IMR-90 (cell line): ENCODE results near the gene KLF17. TPM values are rescaled to one million over a fixed set of nuclear protein-coding genes. Genes with fewer than 3 reads are reported as not detected.
A peak's percentile ranks its signal among the peaks of the same experiment; 100 is the strongest.

Experiments used
- ATAC-seq: fragments of 200-7000 bp; cut with Tn5 transposase; 2 replicates; pipeline ENCODE4 v1.9.1; 2020; ENCODE audit warnings: low read depth, mild to moderate bottlenecking, moderate library complexity
- BruUV-seq: library from RNA; stranded (reverse); fragments of 400-500 nt; replicated peaks from 2 replicates; lab custom pipeline; 2021; lab: Mats Ljungman, UMichigan
- CTCF ChIA-PET: fragments of 300-600 bp; formaldehyde crosslinking; extraction: SDS; loops from one replicate; lab custom pipeline; 2021; ENCODE audit warnings: antibody characterized with exemption; lab: Yijun Ruan, JAX
- POLR2A ChIA-PET: fragments of 300-600 bp; sonication (Branson Sonifier 250); formaldehyde crosslinking; loops from one replicate; lab custom pipeline; 2022; ENCODE audit warnings: antibody characterized with exemption; ENCODE audit not compliant: unreplicated experiment; lab: Charles Lee
- DNase-seq: peaks from one replicate; pipeline ENCODE4 v3.0.0; 2013
- H2AFZ ChIP-seq: replicated peaks from 2 replicates; pipeline ENCODE3; 2013; ENCODE audit warnings: low read length, mild to moderate bottlenecking; ENCODE audit not compliant: poor library complexity
- H2AK5ac ChIP-seq: 2 replicates; pipeline ENCODE4 v1.6.1; 2013; ENCODE audit warnings: low read depth, low read length, inconsistent platforms
- H2AK9ac ChIP-seq: replicated peaks from 2 replicates; pipeline ENCODE3; 2013; ENCODE audit warnings: mild to moderate bottlenecking, low read depth, low read length, moderate library complexity; ENCODE audit not compliant: poor library complexity
- H2BK120ac ChIP-seq: 2 replicates; pipeline ENCODE4 v1.6.1; 2013; ENCODE audit warnings: low read depth, low read length, inconsistent platforms
- H2BK15ac ChIP-seq: 3 replicates; pipeline ENCODE4 v1.6.1; 2013; ENCODE audit warnings: low read depth, low read length, inconsistent platforms
- H2BK20ac ChIP-seq: 2 replicates; pipeline ENCODE4 v1.6.1; 2013; ENCODE audit warnings: low read depth, mild to moderate bottlenecking, inconsistent platforms, low read length, moderate library complexity
- H2BK5ac ChIP-seq: 2 replicates; pipeline ENCODE4 v1.6.1; 2013; ENCODE audit warnings: mild to moderate bottlenecking, low read depth, low read length, inconsistent platforms; ENCODE audit not compliant: poor library complexity, severe bottlenecking
- H3K14ac ChIP-seq: replicated peaks from 2 replicates; pipeline ENCODE4 v1.6.1; 2013; ENCODE audit warnings: low read depth, low read length, inconsistent platforms
- H3K18ac ChIP-seq: 2 replicates; pipeline ENCODE4 v1.6.1; 2013; ENCODE audit warnings: low read depth, low read length, control low read depth
- H3K23ac ChIP-seq: 2 replicates; pipeline ENCODE4 v1.6.1; 2013; ENCODE audit warnings: low read depth, low read length, inconsistent platforms
- H3K27ac ChIP-seq: 2 replicates; pipeline ENCODE4 v1.5.1; 2013; ENCODE audit warnings: mild to moderate bottlenecking, control low read depth, low read length; ENCODE audit not compliant: insufficient read depth
- H3K27me3 ChIP-seq: 2 replicates; pipeline ENCODE4 v1.6.1; 2013; ENCODE audit warnings: low read length; ENCODE audit not compliant: control insufficient read depth, insufficient read depth
- H3K36me3 ChIP-seq: 2 replicates; pipeline ENCODE4 v1.6.1; 2013; ENCODE audit warnings: low read length, mixed read lengths; ENCODE audit not compliant: control insufficient read depth, insufficient read depth
- H3K4ac ChIP-seq: 2 replicates; pipeline ENCODE4 v1.6.1; 2013; ENCODE audit warnings: low read depth, low read length, inconsistent platforms
- H3K4me1 ChIP-seq: 2 replicates; pipeline ENCODE4 v1.6.1; 2013; ENCODE audit warnings: low read length, mixed read lengths; ENCODE audit not compliant: control insufficient read depth, insufficient read depth
- H3K4me2 ChIP-seq: 2 replicates; pipeline ENCODE4 v1.6.1; 2013; ENCODE audit warnings: low read depth, mild to moderate bottlenecking, control low read depth, low read length, moderate library complexity
- H3K4me3 ChIP-seq: 2 replicates; pipeline ENCODE4 v1.5.1; 2013; ENCODE audit warnings: low read depth, mild to moderate bottlenecking, control low read depth, low read length, moderate library complexity; ENCODE audit not compliant: insufficient read depth
- H3K56ac ChIP-seq: 2 replicates; pipeline ENCODE4 v1.6.1; 2013; ENCODE audit warnings: low read length, inconsistent platforms; ENCODE audit not compliant: insufficient read depth; ENCODE audit errors: extremely low read depth
- H3K79me1 ChIP-seq, 2 experiments: 2 replicates each; pipeline ENCODE4 v1.6.1; 2013; ENCODE audit warnings: low read length in 2 of 2, inconsistent platforms in 1 of 2, low read depth in 1 of 2
- H3K9ac ChIP-seq: 2 replicates; pipeline ENCODE4 v1.6.1; 2013; ENCODE audit warnings: low read depth, low read length, control low read depth
- H3K9me1 ChIP-seq: 2 replicates; pipeline ENCODE4 v1.6.1; 2013; ENCODE audit warnings: low read length, inconsistent platforms; ENCODE audit not compliant: insufficient read depth
- H3K9me3 ChIP-seq: 2 replicates; pipeline ENCODE4 v1.6.1; 2013; ENCODE audit warnings: low read length; ENCODE audit not compliant: control insufficient read depth, insufficient read depth
- H4K20me1 ChIP-seq: 2 replicates; pipeline ENCODE4 v1.6.1; 2013; ENCODE audit warnings: low read length, inconsistent platforms; ENCODE audit not compliant: insufficient read depth
- H4K5ac ChIP-seq: 2 replicates; pipeline ENCODE4 v1.6.1; 2013; ENCODE audit warnings: mild to moderate bottlenecking, low read depth, low read length, control low read depth
- H4K8ac ChIP-seq, 2 experiments: 2 replicates each; pipeline ENCODE4 v1.6.1; 2013; ENCODE audit warnings: low read depth in 2 of 2, low read length in 2 of 2, control low read depth in 1 of 2, inconsistent platforms in 1 of 2
- H4K91ac ChIP-seq: 2 replicates; pipeline ENCODE4 v1.6.1; 2013; ENCODE audit warnings: low read depth, low read length, inconsistent platforms; ENCODE audit not compliant: insufficient read depth
- CEBPB ChIP-seq: IDR thresholded peaks from 2 replicates; pipeline ENCODE4 v1.6.1; 2012; ENCODE audit warnings: low read depth, low read length, improper control_type of control experiment
- FOS ChIP-seq: fragments of 150-350 bp; IDR thresholded peaks from 2 replicates; pipeline ENCODE4 v1.6.1; 2016; ENCODE audit warnings: low read depth, low read length
- POLR2A ChIP-seq: IDR thresholded peaks from 2 replicates; pipeline ENCODE4 v1.6.1; 2012; ENCODE audit warnings: mild to moderate bottlenecking, low read depth, low read length
- SMC3 ChIP-seq: fragments of 150-350 bp; IDR thresholded peaks from 2 replicates; pipeline ENCODE4 v1.6.1; 2016; ENCODE audit warnings: low read depth, mild to moderate bottlenecking, antibody characterized with exemption, low read length, moderate library complexity
- WGBS, 2 experiments: methylation state at CpG; one replicate each; pipeline versions ENCODE4 v1.1.5 to v1.1.7; 2013; ENCODE audit warnings: missing lambda C conversion rate in 2 of 2; ENCODE audit not compliant: insufficient read length in 1 of 2; ENCODE audit errors: extremely low coverage in 2 of 2; 5-methylcytosine and 5-hydroxymethylcytosine counted together
- dilution Hi-C: fragments of 300-500 bp; cut with HindIII; formaldehyde crosslinking; loops from one replicate; pipeline ENCODE4 v1.14.3; 2018; ENCODE audit warnings: low sequenced_read_pairs; ENCODE audit not compliant: unreplicated experiment
- in situ Hi-C: fragments of 300-500 bp; cut with MboI; formaldehyde crosslinking; loops from 3 replicates; pipeline ENCODE4 v1.14.3; 2019; ENCODE audit warnings: low sequenced_read_pairs, inconsistent platforms, mixed read lengths
- intact Hi-C: fragments of 100-400 bp; cut with micrococcal nuclease; formaldehyde crosslinking; loops from 2 replicates; pipeline ENCODE4 v1.10.0; 2022
- polyA plus RNA-seq, 3 experiments: library from polyadenylated mRNA; depleted of rRNA; stranded (reverse); fragments of >200 nt; gene quantifications; 2 replicates each; pipeline ENCODE4 v1.2.3, GENCODE V29; 2012; ENCODE audit warnings: low replicate concordance in 1 of 3
- total RNA-seq: library from RNA; depleted of rRNA; stranded (reverse); fragments of >200 nt; gene quantifications from 2 replicates; pipeline ENCODE4 v1.2.3, GENCODE V29; 2012
- TF ChIP-seq, protein P1 (sequence below): fragments of 150-350 bp; IDR thresholded peaks from 2 replicates; pipeline ENCODE4 v1.6.1; 2016; ENCODE audit warnings: low read depth, mild to moderate bottlenecking, low read length, moderate library complexity, borderline replicate concordance

KLF17 gene
- total and polyA plus RNA-seq, 2 of the 4 experiments (the other 2 are of a cell fraction), result 0.17 to 0.36 TPM

DNA sequence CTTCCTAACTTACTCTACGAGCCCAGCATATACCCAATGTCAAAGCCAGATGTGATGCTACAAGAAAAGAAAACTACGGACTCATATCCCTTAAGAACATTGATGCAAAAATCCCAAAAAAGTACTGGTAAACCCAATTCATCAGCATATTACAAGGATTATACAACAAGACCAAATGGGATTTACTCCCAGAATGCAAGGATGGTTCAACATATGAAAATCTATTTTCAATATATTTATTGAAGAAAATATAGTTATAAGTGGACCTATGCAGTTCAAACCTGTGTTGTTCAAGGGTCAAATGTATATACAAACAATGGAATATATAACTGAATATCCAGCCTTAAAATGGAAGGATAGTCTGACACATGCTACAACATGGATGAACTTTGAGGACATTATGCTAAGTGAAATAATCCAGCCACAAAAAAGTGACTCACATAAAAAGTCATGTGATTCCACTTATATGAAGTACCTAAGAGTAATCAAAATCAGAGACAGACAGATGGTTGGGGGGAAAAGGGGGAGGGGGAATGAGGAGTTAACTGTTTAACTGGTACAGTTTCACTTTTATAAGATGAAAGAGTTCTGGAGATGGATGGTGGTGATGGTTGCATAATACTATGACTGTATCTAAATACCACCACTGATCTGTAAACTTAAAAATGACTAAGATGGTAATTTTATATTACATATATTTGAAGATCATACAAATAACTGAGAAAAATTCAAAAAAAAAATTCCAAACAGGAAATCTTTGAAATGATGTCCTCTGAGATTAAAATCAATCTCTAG is 26.5 kb downstream of the KLF17 start:
- BruUV-seq, result no TSS peak
- no peaks in the 10 kb centered on the region for H3K36me3 ChIP-seq
- H4K91ac ChIP-seq, result no peak overlapping the region
- no peak overlapping the region for H3K4me2 ChIP-seq
- H2AK9ac ChIP-seq, result no peak overlapping the region
- no peak overlapping the region for H3K14ac ChIP-seq
- in situ Hi-C loops (no loop called here), dilution Hi-C loops (no loop called here), intact Hi-C loops (no loop called here)
- no peak overlapping the region for H3K27ac ChIP-seq
- H3K27me3 ChIP-seq, result 0 out of 2 replicates have a peak, but pooled peaks cover 2% of the 10 kb centered on the region
- no peak overlapping the region for H2BK5ac ChIP-seq
- H3K79me1 ChIP-seq, result no peaks in the 10 kb centered on the region
- H4K20me1 ChIP-seq, result no peaks in the 10 kb centered on the region
- no peak overlapping the region for H3K9ac ChIP-seq
- no peak overlapping the region for H4K8ac ChIP-seq
- H2AFZ ChIP-seq, result no peak overlapping the region
- H3K18ac ChIP-seq, result no peak overlapping the region
- no peaks in the 10 kb centered on the region for H3K9me1 ChIP-seq
- H3K4ac ChIP-seq, result no peak overlapping the region
- H3K56ac ChIP-seq, result no peak overlapping the region
- H3K4me1 ChIP-seq, result no peaks in the 10 kb centered on the region
- H2BK20ac ChIP-seq, result no peak overlapping the region
- H4K5ac ChIP-seq, result no peak overlapping the region
- TF ChIP-seq, protein P1, sequence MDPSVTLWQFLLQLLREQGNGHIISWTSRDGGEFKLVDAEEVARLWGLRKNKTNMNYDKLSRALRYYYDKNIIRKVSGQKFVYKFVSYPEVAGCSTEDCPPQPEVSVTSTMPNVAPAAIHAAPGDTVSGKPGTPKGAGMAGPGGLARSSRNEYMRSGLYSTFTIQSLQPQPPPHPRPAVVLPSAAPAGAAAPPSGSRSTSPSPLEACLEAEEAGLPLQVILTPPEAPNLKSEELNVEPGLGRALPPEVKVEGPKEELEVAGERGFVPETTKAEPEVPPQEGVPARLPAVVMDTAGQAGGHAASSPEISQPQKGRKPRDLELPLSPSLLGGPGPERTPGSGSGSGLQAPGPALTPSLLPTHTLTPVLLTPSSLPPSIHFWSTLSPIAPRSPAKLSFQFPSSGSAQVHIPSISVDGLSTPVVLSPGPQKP, result no peak
- TF ChIP-seq FOS (no peak), POLR2A (no peak), CEBPB (peak; percentile 28; the same call in 1 of the 2 replicates), SMC3 (no peak)
- no CpG with 5 or more reads among the region's 2 CpGs for WGBS, 2 experiments
- ChIA-PET CTCF (no interaction called here), POLR2A (no interaction called here)
- H3K9me3 ChIP-seq, result peaks cover 4% of the 10 kb centered on the region
- no peak overlapping the region for H2AK5ac ChIP-seq
- DNase-seq (peak; percentile 34), ATAC-seq (no peak)
- H2BK15ac ChIP-seq, result no peak overlapping the region
- no peak overlapping the region for H3K4me3 ChIP-seq
- no peak overlapping the region for H2BK120ac ChIP-seq
- H3K23ac ChIP-seq, result no peak overlapping the region
